CD14-positive monocyte (primary cell): ENCODE measurements around the gene NOP14. TPM values are rescaled to one million over a fixed set of nuclear protein-coding genes. Genes with fewer than 3 reads are reported as not detected.

Experiments used
- DNase-seq, 3 donors: peaks; one replicate each; pipeline ENCODE4 v3.0.0-alpha.2; 2011 to 2022
- H2AFZ ChIP-seq: 2 replicates; pipeline ENCODE4 v1.6.0; 2012; ENCODE audit warnings: mild to moderate bottlenecking, low read depth, low read length, inconsistent platforms; ENCODE audit not compliant: insufficient read depth, poor library complexity, severe bottlenecking
- H3K27ac ChIP-seq, 2 donors: 1 replicate in 1 of 2; 2 replicates in 1 of 2; pipeline ENCODE4 v1.5.1; 2012 to 2013; ENCODE audit warnings: low read length in 2 of 2, control low read depth in 1 of 2, inconsistent platforms in 1 of 2, low read depth in 1 of 2, mild to moderate bottlenecking in 1 of 2
- H3K27me3 ChIP-seq, 2 donors: one replicate each; pipeline versions ENCODE4 v1.6.0 to v1.6.1; 2011 to 2013; ENCODE audit warnings: low read length in 2 of 2; ENCODE audit not compliant: control insufficient read depth in 2 of 2, insufficient read depth in 2 of 2
- H3K36me3 ChIP-seq, 2 donors: replicated peaks in 1 of 2; 1 replicate in 1 of 2; 2 replicates in 1 of 2; pipeline versions ENCODE4 v1.5.1 to v1.6.1; 2012 to 2013; ENCODE audit warnings: low read length in 2 of 2, control low read depth in 1 of 2, inconsistent platforms in 1 of 2, mild to moderate bottlenecking in 1 of 2; ENCODE audit not compliant: insufficient read depth in 2 of 2, control insufficient read depth in 1 of 2
- H3K4me1 ChIP-seq, 2 donors: 1 replicate in 1 of 2; 2 replicates in 1 of 2; pipeline versions ENCODE4 v1.5.1 to v1.6.1; 2012 to 2013; ENCODE audit warnings: low read length in 2 of 2, control low read depth in 1 of 2, inconsistent platforms in 1 of 2, mild to moderate bottlenecking in 1 of 2, moderate library complexity in 1 of 2; ENCODE audit not compliant: insufficient read depth in 2 of 2, control insufficient read depth in 1 of 2
- H3K4me2 ChIP-seq: replicated peaks from 2 replicates; pipeline ENCODE3; 2012; ENCODE audit warnings: low read length, moderate library complexity, mild to moderate bottlenecking; ENCODE audit not compliant: poor library complexity, severe bottlenecking; ENCODE audit errors: extremely low read depth
- H3K4me3 ChIP-seq, 3 experiments: fragments of 200-600 bp in 1 of 3; sonication (generic) in 1 of 3; replicated peaks in 1 of 3; 1 replicate in 2 of 3; 2 replicates in 1 of 3; pipeline ENCODE4 v1.5.1; 2011 to 2013; ENCODE audit warnings: low read length in 3 of 3, mild to moderate bottlenecking in 3 of 3, control low read depth in 2 of 3, low read depth in 2 of 3, inconsistent platforms in 1 of 3, moderate library complexity in 1 of 3
- H3K79me2 ChIP-seq: 2 replicates; pipeline ENCODE4 v1.6.0; 2012; ENCODE audit warnings: mild to moderate bottlenecking, control low read depth, inconsistent platforms, low read length, moderate library complexity; ENCODE audit not compliant: insufficient read depth
- H3K9ac ChIP-seq: 2 replicates; pipeline ENCODE4 v1.6.0; 2017; ENCODE audit warnings: low read length, mild to moderate bottlenecking; ENCODE audit not compliant: insufficient read depth, poor library complexity, severe bottlenecking
- H3K9me3 ChIP-seq, 2 donors: replicated peaks in 1 of 2; 1 replicate in 1 of 2; 2 replicates in 1 of 2; pipeline versions ENCODE4 v1.5.1 to v1.6.1; 2012 to 2013; ENCODE audit warnings: low read length in 2 of 2, control low read depth in 1 of 2; ENCODE audit not compliant: control insufficient read depth in 1 of 2, insufficient read depth in 1 of 2
- H4K20me1 ChIP-seq: 2 replicates; pipeline ENCODE4 v1.6.0; 2012; ENCODE audit warnings: mild to moderate bottlenecking, low read length, control low read depth, moderate library complexity; ENCODE audit not compliant: insufficient read depth
- H3K27ac Mint-ChIP-seq, 7 donors: one replicate each; pipeline ENCODE4 v1.8.0; 2020; ENCODE audit warnings: mild to moderate bottlenecking in 7 of 7, mixed read lengths in 7 of 7, moderate library complexity in 6 of 7, inconsistent platforms in 2 of 7
- H3K27me3 Mint-ChIP-seq, 3 donors: one replicate each; pipeline ENCODE4 v1.8.0; 2021 to 2022; ENCODE audit warnings: low read depth in 3 of 3, mild to moderate bottlenecking in 3 of 3, mixed read lengths in 3 of 3, moderate library complexity in 3 of 3, inconsistent platforms in 1 of 3
- H3K36me3 Mint-ChIP-seq, 2 donors: one replicate each; pipeline ENCODE4 v1.8.0; 2020; ENCODE audit warnings: mixed read lengths in 2 of 2, inconsistent platforms in 1 of 2, mild to moderate bottlenecking in 1 of 2
- H3K4me1 Mint-ChIP-seq: one replicate; pipeline ENCODE4 v1.8.0; 2020; ENCODE audit warnings: mild to moderate bottlenecking, mixed read lengths
- H3K4me3 Mint-ChIP-seq, 2 donors: one replicate each; pipeline ENCODE4 v1.8.0; 2020; ENCODE audit warnings: mild to moderate bottlenecking in 2 of 2, mixed read lengths in 2 of 2, moderate library complexity in 1 of 2
- H3K9me3 Mint-ChIP-seq, 7 donors: one replicate each; pipeline ENCODE4 v1.8.0; 2020 to 2022; ENCODE audit warnings: mixed read lengths in 7 of 7, mild to moderate bottlenecking in 6 of 7, moderate library complexity in 6 of 7, inconsistent platforms in 2 of 7
- CTCF ChIP-seq: fragments of 200-600 bp; IDR thresholded peaks from one replicate; pipeline ENCODE4 v1.8.0; 2022; ENCODE audit warnings: antibody characterized with exemption, mild to moderate bottlenecking
- WGBS: methylation state at CpG from one replicate; pipeline ENCODE4 v1.1.5; 2013; ENCODE audit warnings: missing lambda C conversion rate; ENCODE audit not compliant: insufficient coverage; 5-methylcytosine and 5-hydroxymethylcytosine counted together
- intact Hi-C, 2 donors: fragments of 100-400 bp; cut with micrococcal nuclease; formaldehyde crosslinking; loops; one replicate each; pipeline versions ENCODE4 v1.15.0 to v1.15.1; 2023
- polyA plus RNA-seq, 3 donors: library from polyadenylated mRNA; depleted of rRNA in 1 of 3; unstranded in 2 of 3; stranded (reverse) in 1 of 3; fragments of 300-500 nt in 2 of 3; fragments of >200 nt in 1 of 3; fragmentation: Illumina TruSeq in 2 of 3; gene quantifications; 1 replicate in 2 of 3; 2 replicates in 1 of 3; pipeline ENCODE4 v1.2.3, GENCODE V29; 2012 to 2021

Gene NOP14
- polyA plus RNA-seq, 3 donors, result 3.9 to 6.2 (median 4.3) TPM

- peak overlapping the region; percentile 76 to 86 for H3K4me3 Mint-ChIP-seq
- no peaks in the 10 kb centered on the region for H3K27me3 ChIP-seq
- H3K9me3 ChIP-seq, result no peaks in the 10 kb centered on the region
- intact Hi-C loops, result loop anchor here (2.0 to 10.0 kb wide), 3 partner anchors 28 to 178 kb away; partner anchors contain the start of genes ADD1 (in 2 of the 2), TNIP2 (in 2 of the 2), GRK4 (in 1 of the 2) and NOP14 (in 1 of the 2)
- no peaks in the 10 kb centered on the region for H3K27me3 Mint-ChIP-seq
- H3K4me1 ChIP-seq, result peaks cover 46% of the 10 kb centered on the region in 2 donors
- peak overlapping the region; percentile 92 for H2AFZ ChIP-seq
- H3K27ac Mint-ChIP-seq, result peak overlapping the region; percentile 62 to 87 (median 81)
- under 1% methylated on average over 68 of the region's 70 CpGs for whole genome bisulfite sequencing
- peak overlapping the region; percentile 54 to 90 for H3K27ac ChIP-seq
- no peak for TF ChIP-seq CTCF
- peaks cover 61% of the 10 kb centered on the region for H3K79me2 ChIP-seq
- H4K20me1 ChIP-seq, result peaks cover 65% of the 10 kb centered on the region
- peaks cover 41 to 49% of the 10 kb centered on the region in 2 donors for H3K36me3 ChIP-seq
- no peaks in the 10 kb centered on the region for H3K9me3 Mint-ChIP-seq
- DNase-seq, result peak; percentile 90 to 93 (median 92)
- H3K36me3 Mint-ChIP-seq, result peaks cover 35 to 43% of the 10 kb centered on the region in 2 donors
- H3K9ac ChIP-seq, result peak overlapping the region; percentile 89
- peaks cover 44% of the 10 kb centered on the region for H3K4me1 Mint-ChIP-seq
- H3K4me3 ChIP-seq, result peak overlapping the region; percentile 72 to 93 (median 92)
- H3K4me2 ChIP-seq, result peak overlapping the region; percentile 94
Measured at GRCh38 chr4:2934813-2935761, 28.1 kb downstream of the NOP14 start.

- H3K27ac ChIP-seq, result peak overlapping the region; percentile 67 to 90
- Mint-ChIP-seq H3K4me3 (peak overlapping the region; percentile 79 to 84), H3K4me1 (peaks cover 44% of the 10 kb centered on the region), H3K27me3 (no peaks in the 10 kb centered on the region), H3K36me3 (peaks cover 32 to 43% of the 10 kb centered on the region in 2 donors), H3K9me3 (no peaks in the 10 kb centered on the region), H3K27ac (peak overlapping the region; percentile 42 to 92 (median 85))
- H4K20me1 ChIP-seq, result peaks cover 69% of the 10 kb centered on the region
- H3K4me1 ChIP-seq, result peaks cover 46% of the 10 kb centered on the region in 2 donors
- TF ChIP-seq CTCF, result no peak
- H3K79me2 ChIP-seq, result peaks cover 69% of the 10 kb centered on the region
- DNase-seq, result peak; percentile 73 to 77 (median 74)
- WGBS, result 0% methylated on average over 43 of the region's 93 CpGs
- peak overlapping the region; percentile 92 for H2AFZ ChIP-seq
- no peaks in the 10 kb centered on the region for H3K27me3 ChIP-seq
- peak overlapping the region; percentile 94 for H3K4me2 ChIP-seq
- peak overlapping the region; percentile 89 for H3K9ac ChIP-seq
- peak overlapping the region; percentile 40 to 93 (median 92) for H3K4me3 ChIP-seq
- no peaks in the 10 kb centered on the region for H3K9me3 ChIP-seq
- intact Hi-C loops, result loop anchor here (2.0 to 10.0 kb wide), 3 partner anchors 29 to 177 kb away; partner anchors contain the start of genes ADD1 (in 2 of the 2), TNIP2 (in 2 of the 2), GRK4 (in 1 of the 2) and NOP14 (in 1 of the 2)
- H3K36me3 ChIP-seq, result peaks cover 41 to 49% of the 10 kb centered on the region in 2 donors
Measured at GRCh38 chr4:2934077-2934812, 29.0 kb downstream of the NOP14 start.
